M059J (cell line): ENCODE data around the gene SPO11. TPM values are rescaled to one million over a fixed set of nuclear protein-coding genes. Genes with fewer than 3 reads are reported as not detected.

Experiments used
- DNase-seq: peaks from one replicate; pipeline ENCODE4 v3.0.0-alpha.2; 2012; ENCODE audit warnings: low read depth
- total RNA-seq: library from RNA; depleted of rRNA; stranded (reverse); fragments of >200 nt; shearing (Covaris generic); gene quantifications from 2 replicates; pipeline ENCODE4 v1.2.3, GENCODE V29; 2014; rRNA removed

Gene SPO11, protein sequence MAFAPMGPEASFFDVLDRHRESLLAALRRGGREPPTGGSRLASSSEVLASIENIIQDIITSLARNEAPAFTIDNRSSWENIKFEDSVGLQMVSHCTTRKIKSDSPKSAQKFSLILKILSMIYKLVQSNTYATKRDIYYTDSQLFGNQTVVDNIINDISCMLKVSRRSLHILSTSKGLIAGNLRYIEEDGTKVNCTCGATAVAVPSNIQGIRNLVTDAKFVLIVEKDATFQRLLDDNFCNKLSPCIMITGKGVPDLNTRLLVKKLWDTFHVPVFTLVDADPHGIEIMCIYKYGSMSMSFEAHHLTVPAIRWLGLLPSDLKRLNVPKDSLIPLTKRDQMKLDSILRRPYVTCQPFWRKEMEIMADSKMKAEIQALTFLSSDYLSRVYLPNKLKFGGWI
- not detected in 2 replicates for total RNA-seq

- no peak for DNase-seq
Measured at GRCh38 chr20:57329608-57330221, at the start of gene SPO11. SPO11 (plus strand) TSS chr20:57329803; CDS start chr20:57329868, 65 bp downstream.

- no peak for DNase-seq
Measured at GRCh38 chr20:57280221-57280620, 49.4 kb upstream of the SPO11 start.

DNA sequence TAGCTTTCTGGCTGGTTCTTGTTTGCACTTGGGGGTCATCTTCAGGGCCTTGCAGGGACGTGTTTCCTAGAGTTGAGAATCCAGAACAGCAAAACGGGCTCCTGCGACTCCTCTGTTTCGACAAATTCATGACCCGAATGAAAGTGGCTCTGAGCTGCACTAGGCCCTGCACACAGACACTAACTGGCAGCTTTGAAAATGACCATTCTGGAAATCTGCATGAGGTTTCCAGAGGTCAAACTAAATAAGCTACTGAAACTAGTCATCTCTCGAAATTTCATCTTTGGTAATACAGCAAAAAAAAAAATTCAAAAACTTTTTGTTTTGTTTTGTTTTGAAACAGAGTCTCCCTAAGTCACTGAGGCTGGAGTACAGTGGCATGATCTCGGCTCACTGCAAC, 47.7 kb upstream of the SPO11 start:
- no peak for DNase-seq

DNA sequence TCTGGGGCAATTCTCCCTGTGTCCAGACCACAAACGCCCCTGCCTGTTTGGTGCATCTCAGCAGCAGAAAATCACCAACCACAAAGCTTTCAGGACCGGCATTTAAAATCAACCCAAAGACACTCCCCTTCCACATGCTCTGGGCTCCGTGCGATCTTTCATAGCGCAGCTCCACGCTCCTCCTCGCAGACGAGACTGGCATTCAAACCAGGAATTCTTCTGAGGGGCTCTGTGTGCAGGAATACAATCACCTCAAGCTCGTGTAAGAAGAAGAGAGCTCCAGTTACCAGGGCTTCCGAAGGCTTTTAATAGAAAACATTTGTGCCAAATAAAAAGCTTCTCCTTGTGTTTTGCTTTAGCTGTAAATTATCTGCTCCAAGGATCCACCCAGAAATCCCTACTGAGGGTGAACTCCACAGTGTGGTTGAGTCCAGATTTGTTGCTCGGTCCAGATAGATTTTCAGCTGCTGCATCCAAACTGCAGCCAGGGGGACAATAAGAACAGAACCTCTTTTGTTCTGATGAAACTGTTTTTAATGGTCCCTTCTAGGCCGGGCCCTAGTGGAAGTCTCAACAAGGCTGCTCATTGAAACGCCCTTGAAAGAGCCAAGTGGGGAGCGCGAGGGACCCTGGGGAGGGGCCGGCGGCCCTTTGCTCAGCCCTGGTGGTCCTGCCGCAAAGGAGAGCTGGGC, 46.8 kb upstream of the SPO11 start:
- DNase-seq = no peak

- DNase-seq = no peak
Measured at GRCh38 chr20:57283860-57284259, 45.7 kb upstream of the SPO11 start.

DNA sequence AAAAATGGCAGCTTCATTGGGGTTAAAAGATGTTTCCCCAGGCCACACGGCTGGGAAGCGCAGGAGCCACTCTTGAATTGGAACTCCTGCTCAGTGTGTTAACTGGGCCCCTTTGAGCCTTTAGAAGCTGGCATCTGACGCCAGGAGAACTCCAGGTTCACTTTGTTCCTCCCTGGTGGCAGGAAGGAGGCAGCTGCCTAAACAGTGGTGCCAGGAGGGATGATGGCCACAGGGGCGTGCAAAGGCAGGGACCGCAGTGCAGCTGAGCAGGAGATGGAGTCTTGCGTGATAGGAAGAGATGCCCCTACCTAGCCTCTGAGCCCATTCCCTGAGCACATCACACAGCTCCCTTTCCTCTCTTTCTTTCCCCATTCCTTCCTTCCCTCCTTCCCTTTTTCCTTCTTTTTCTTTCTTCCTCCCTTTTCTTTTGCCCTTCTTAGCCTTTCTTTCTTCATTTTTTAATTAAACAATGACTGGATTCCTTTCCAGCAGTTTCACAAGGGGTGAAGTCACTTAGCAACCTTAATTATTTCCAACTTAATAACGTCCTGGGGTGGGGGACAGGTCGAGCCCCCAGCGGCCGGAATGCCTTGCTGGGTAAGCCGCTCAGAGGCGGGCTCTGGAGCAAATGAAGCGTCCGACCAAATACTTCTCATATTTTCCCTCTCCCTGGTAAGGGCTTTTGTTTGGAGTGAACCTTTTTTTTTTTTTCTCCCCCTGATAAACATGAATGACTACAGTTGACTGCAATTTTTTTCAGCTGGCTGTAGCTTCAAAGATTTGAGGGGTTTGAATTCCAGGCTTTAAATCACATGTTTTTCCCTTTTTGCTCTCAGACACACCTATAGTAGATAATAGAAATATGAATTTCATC, 42.4 kb upstream of the SPO11 start:
- DNase-seq = no peak

- no peak for DNase-seq
Measured at GRCh38 chr20:57287901-57288300, 41.7 kb upstream of the SPO11 start.

DNA sequence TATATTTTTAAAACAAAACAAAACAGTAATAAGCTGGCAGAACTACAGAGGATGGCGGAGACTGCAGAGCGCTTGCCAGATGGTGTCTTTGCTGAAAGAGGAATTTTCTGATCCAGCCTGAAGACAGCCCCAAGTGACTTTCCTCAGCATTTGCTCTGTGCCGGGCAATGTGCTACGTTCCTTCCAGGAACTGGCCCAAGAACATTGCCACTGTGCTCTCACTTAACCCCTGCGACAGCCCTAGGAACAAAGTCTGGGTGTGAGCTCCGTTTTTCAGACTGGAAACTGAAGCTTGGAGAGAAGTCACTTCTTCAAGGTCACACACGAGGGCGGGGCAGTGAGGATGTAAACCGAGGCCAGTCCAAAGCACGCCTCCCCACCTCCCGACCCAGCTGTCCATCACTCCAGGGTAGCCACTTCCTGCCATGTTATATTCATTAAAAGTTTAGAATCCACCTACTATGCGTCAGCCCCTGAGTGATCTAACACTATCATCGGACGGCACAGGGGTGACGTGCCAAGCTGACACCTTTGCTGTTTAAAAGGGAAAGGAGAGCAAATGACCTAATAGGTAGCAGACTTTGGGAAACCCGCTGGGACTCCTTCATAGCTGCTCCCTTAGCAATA, 40.8 kb upstream of the SPO11 start:
- no peak for DNase-seq

- DNase-seq = no peak
Measured at GRCh38 chr20:57289391-57290177, 40.0 kb upstream of the SPO11 start.

GRCh38 chr20:57290178-57290484, 39.5 kb upstream of the SPO11 start:
- DNase-seq = no peak

- no peak for DNase-seq
Measured at GRCh38 chr20:57291003-57291402, 38.6 kb upstream of the SPO11 start.

- no peak for DNase-seq
Measured at GRCh38 chr20:57291694-57292093, 37.9 kb upstream of the SPO11 start.

- no peak for DNase-seq
Measured at GRCh38 chr20:57292611-57293010, 37.0 kb upstream of the SPO11 start.

DNA sequence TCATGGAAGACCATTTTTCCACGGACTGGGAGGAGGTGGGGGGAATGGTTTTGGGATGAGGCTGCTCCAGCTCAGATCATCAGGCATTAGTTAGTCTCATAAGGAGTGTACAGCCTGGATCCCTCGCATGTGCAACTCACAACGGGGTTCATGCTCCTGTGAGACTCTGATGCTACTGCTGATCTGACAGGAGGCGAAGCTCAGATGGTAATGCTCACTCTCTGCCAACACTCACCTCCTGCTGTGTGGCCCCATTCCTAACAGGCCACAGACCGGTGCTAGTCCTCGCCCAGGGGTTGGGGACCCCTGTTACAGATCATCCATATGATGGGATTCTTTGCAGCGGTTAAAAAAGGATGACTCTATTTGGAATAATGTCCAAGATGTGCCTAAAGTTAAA, 35.6 kb upstream of the SPO11 start:
- no peak for DNase-seq

- no peak for DNase-seq
Measured at GRCh38 chr20:57294550-57294949, 35.1 kb upstream of the SPO11 start.

- DNase-seq = no peak
Measured at GRCh38 chr20:57298457-57298856, 31.1 kb upstream of the SPO11 start.

DNA sequence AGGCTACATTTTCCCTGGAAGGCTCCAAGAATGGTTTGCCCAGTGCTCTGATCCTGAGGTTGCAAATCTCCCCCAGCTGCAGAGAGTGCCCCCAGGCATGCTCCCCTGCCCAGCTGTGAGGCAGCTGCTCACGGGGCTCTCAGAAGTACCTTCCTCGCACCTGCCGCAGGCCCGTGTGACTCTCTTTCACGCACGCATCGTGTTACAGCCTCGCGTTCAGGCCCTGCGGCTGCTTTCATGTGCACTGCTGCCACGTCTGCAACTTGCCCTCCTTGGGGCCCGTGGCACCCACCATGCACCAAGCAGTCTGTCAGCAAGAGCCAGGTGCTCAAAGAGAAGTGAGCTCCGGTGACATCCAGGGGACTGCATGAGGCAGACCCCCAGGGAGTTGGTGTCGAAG, 28.6 kb upstream of the SPO11 start:
- no peak for DNase-seq

DNA sequence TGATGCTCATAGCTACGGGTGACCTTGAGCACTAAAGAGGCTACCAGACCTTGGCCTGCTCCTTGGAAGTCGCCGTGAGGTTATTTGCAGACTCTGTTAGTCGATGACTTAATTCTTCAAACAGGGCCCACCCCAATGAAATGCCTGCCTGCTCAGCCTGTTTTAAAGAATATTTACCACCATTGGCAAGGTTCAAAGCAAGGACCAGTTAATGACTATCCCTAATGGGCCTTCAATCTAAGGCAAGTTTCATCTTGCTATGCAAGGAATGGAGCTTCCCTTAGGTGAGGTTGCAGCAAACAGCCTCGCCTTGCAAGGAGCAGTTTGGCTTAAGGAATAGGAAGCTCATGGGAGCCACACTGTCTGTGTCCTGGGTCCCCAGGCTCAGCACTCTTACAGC, 22.9 kb upstream of the SPO11 start:
- no peak for DNase-seq

- no peak for DNase-seq
Measured at GRCh38 chr20:57308451-57309271, 20.9 kb upstream of the SPO11 start.
